Measurements from ENCODE around the gene DDTL. TPM values are rescaled to one million over a fixed set of nuclear protein-coding genes. Genes with fewer than 3 reads are reported as not detected.
A peak's percentile ranks its signal among the peaks of the same experiment; 100 is the strongest.
"Not testable (repeated sequence)": the region's sequence is repeated elsewhere in the genome, so short reads cannot be mapped to it uniquely, and the experiment has no call there.

The DDTL gene
- total RNA-seq: 1 to 10 TPM in 1 of 2 donors, under 1 TPM in 1; 0.95 to 3.4 TPM

- peaks cover 24% of the 10 kb centered on the region for H3K4me1 Mint-ChIP-seq (ENCODE audit: low read depth)
- not testable (repeated sequence) for DNase-seq
Observed at GRCh38 chr22:23966568-23966967, at the start of gene DDTL. DDTL (plus strand) TSS chr22:23966888; CDS start chr22:23966915, 27 bp downstream.

DNA sequence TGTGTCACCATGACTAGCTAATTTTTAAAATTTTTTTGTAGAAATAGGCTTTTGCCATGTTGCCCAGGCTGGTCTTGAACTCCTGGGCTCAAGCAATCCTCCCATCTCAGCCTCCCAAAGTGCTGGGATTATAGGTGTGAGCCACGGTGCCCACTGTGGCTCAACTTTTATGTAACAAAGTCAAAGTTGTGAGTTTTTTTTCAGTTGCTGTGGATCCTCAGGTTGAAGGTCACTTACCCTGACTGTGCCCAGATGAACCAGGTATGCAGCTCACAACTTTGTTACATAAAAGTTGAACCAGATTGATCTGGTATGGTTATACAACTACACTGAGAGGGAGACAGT, 46.4 kb upstream of the DDTL start:
- not testable (repeated sequence) for H3K4me3 Mint-ChIP-seq; H3K27me3 Mint-ChIP-seq (ENCODE audit: low read depth); H3K4me1 Mint-ChIP-seq (ENCODE audit: low read depth); DNase-seq; H3K9me3 Mint-ChIP-seq; ATAC-seq (replicated peaks in 1 of 2); H3K36me3 Mint-ChIP-seq (ENCODE audit: insufficient read depth in 2 of 2); H3K27ac Mint-ChIP-seq

More at GRCh38 chr22:23966568-23966967, at the start of gene DDTL:
- H3K27ac Mint-ChIP-seq; H3K4me3 Mint-ChIP-seq; H3K27me3 Mint-ChIP-seq (ENCODE audit: low read depth); H3K9me3 Mint-ChIP-seq: not testable (repeated sequence)
- ATAC-seq (replicated peaks in 1 of 2): peak; percentile 94 to 97
- H3K36me3 Mint-ChIP-seq (ENCODE audit: insufficient read depth in 2 of 2): peaks cover 6 to 11% of the 10 kb centered on the region in 2 donors

- not testable (repeated sequence) for H3K27ac Mint-ChIP-seq; H3K27me3 Mint-ChIP-seq (ENCODE audit: low read depth); ATAC-seq (replicated peaks in 1 of 2); H3K4me3 Mint-ChIP-seq; H3K4me1 Mint-ChIP-seq (ENCODE audit: low read depth); DNase-seq; H3K9me3 Mint-ChIP-seq
- peaks cover 8 to 13% of the 10 kb centered on the region in 2 donors for H3K36me3 Mint-ChIP-seq (ENCODE audit: insufficient read depth in 2 of 2)
Observed at GRCh38 chr22:23921586-23922201, 45.0 kb upstream of the DDTL start.

GRCh38 chr22:23922921-23923320, 43.8 kb upstream of the DDTL start:
- Mint-ChIP-seq H3K36me3 (ENCODE audit: insufficient read depth in 2 of 2) (peaks cover 8 to 18% of the 10 kb centered on the region in 2 donors), H3K9me3 (peaks cover 5 to 6% of the 10 kb centered on the region in 2 donors), H3K4me3 (no peak overlapping the region), H3K4me1 (ENCODE audit: low read depth) (no peaks in the 10 kb centered on the region), H3K27ac (no peak overlapping the region), H3K27me3 (ENCODE audit: low read depth) (peaks cover 5% of the 10 kb centered on the region)
- no peak for DNase-seq
- ATAC-seq (replicated peaks in 1 of 2): no peak

- Mint-ChIP-seq H3K4me1 (ENCODE audit: low read depth) (no peaks in the 10 kb centered on the region), H3K27ac (no peak overlapping the region), H3K27me3 (ENCODE audit: low read depth) (peaks cover 5% of the 10 kb centered on the region), H3K9me3 (peaks cover 5 to 6% of the 10 kb centered on the region in 2 donors), H3K4me3 (no peak overlapping the region), H3K36me3 (ENCODE audit: insufficient read depth in 2 of 2) (peaks cover 8 to 21% of the 10 kb centered on the region in 2 donors)
- DNase-seq: no peak
- no peak for ATAC-seq (replicated peaks in 1 of 2)
Observed at GRCh38 chr22:23925020-23925606, 41.6 kb upstream of the DDTL start.

GRCh38 chr22:23926561-23926960, 40.1 kb upstream of the DDTL start:
- peaks cover 8 to 26% of the 10 kb centered on the region in 2 donors for H3K36me3 Mint-ChIP-seq (ENCODE audit: insufficient read depth in 2 of 2)
- no peak overlapping the region for H3K27ac Mint-ChIP-seq
- no peaks in the 10 kb centered on the region for H3K4me1 Mint-ChIP-seq (ENCODE audit: low read depth)
- H3K4me3 Mint-ChIP-seq: no peak overlapping the region
- DNase-seq: no peak
- H3K9me3 Mint-ChIP-seq: peaks cover 5 to 12% of the 10 kb centered on the region in 2 donors
- peaks cover 5% of the 10 kb centered on the region for H3K27me3 Mint-ChIP-seq (ENCODE audit: low read depth)
- ATAC-seq (replicated peaks in 1 of 2): no peak

DNA sequence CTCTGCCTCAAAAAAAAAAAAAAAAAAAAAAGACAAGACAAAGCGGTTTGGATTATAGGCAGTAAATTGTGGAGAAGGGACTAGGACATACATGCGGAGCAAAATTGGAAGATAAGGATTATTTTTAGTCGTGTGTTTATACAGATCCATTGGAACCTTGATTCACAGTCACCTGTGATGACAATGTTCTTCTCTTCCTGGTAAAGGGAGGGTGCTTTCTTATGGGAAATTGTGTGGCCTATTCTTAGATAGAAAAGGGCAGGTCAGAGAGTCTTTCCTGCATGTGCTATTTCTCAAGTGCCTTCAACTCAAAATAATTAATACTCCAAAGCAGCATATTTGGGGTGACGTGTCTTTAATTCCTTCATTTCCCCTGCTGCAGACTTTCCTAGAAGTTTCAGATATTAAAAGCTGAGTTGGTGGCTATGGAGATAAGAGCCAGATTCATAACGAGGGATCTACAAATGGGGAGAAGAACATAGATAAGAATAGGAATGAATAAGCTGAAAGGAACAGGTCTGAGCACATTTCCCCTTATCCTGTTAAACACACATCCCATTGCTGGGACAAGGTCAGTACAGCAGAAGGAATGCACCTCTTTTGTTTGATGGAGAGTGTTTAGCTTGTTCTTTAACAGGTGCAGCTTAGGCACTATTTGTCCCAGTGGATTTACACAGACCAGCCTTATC, 28.2 kb upstream of the DDTL start:
- Mint-ChIP-seq H3K4me3 (no peak overlapping the region), H3K27ac (no peak overlapping the region), H3K4me1 (ENCODE audit: low read depth) (no peaks in the 10 kb centered on the region), H3K27me3 (ENCODE audit: low read depth) (no peaks in the 10 kb centered on the region), H3K9me3 (no peaks in the 10 kb centered on the region), H3K36me3 (ENCODE audit: insufficient read depth in 2 of 2) (no peaks in the 10 kb centered on the region)
- DNase-seq (no peak), ATAC-seq (replicated peaks in 1 of 2) (no peak)

DNA sequence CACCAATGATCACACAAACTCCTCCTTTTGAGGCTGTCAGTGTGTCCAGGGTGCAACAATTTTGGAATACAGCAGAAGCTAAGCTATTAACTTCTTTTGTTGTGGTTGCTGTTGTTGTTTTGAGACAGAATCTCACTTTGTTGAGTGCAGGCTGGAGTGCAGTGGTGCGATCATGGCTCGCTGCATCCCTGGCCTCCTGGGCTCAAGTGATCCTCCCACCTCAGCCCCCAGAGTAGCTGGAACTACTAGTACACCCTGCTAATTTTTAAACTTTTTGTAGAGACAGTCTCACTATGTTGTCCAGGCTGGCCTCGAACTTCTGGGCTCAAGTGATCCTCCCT, 27.7 kb upstream of the DDTL start:
- ATAC-seq (replicated peaks in 1 of 2) (no peak), DNase-seq (no peak)
- Mint-ChIP-seq H3K4me1 (ENCODE audit: low read depth) (no peaks in the 10 kb centered on the region), H3K9me3 (no peaks in the 10 kb centered on the region), H3K4me3 (no peak overlapping the region), H3K36me3 (ENCODE audit: insufficient read depth in 2 of 2) (no peaks in the 10 kb centered on the region), H3K27ac (no peak overlapping the region), H3K27me3 (ENCODE audit: low read depth) (no peaks in the 10 kb centered on the region)

DNA sequence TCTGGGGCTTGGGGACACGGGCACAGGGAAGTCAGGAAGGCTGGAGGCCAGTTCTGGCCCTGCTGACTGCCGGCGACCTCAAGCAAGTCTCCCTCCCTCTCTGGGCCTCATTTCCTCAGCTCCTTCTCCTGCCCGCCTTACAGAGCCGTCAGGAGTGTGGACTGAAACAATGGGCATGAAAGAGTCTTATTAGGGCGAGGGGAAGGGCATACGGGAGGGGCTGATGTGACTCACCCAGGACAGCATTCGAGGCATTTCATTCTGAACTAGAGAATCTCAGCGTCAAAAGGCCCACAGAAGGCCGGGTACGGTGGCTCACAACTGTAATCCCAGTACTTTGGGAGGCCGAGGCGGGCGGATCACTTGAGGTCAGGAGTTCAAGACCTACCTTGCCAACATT, 26.5 kb upstream of the DDTL start:
- not testable (repeated sequence) for H3K27ac Mint-ChIP-seq; ATAC-seq (replicated peaks in 1 of 2); H3K27me3 Mint-ChIP-seq (ENCODE audit: low read depth); DNase-seq; H3K36me3 Mint-ChIP-seq (ENCODE audit: insufficient read depth in 2 of 2); H3K9me3 Mint-ChIP-seq; H3K4me3 Mint-ChIP-seq; H3K4me1 Mint-ChIP-seq (ENCODE audit: low read depth)

- not testable (repeated sequence) for H3K27me3 Mint-ChIP-seq (ENCODE audit: low read depth); ATAC-seq (replicated peaks in 1 of 2); H3K9me3 Mint-ChIP-seq; DNase-seq; H3K4me1 Mint-ChIP-seq (ENCODE audit: low read depth); H3K27ac Mint-ChIP-seq; H3K4me3 Mint-ChIP-seq; H3K36me3 Mint-ChIP-seq (ENCODE audit: insufficient read depth in 2 of 2)
Observed at GRCh38 chr22:23947391-23947790, 19.3 kb upstream of the DDTL start.

DNA sequence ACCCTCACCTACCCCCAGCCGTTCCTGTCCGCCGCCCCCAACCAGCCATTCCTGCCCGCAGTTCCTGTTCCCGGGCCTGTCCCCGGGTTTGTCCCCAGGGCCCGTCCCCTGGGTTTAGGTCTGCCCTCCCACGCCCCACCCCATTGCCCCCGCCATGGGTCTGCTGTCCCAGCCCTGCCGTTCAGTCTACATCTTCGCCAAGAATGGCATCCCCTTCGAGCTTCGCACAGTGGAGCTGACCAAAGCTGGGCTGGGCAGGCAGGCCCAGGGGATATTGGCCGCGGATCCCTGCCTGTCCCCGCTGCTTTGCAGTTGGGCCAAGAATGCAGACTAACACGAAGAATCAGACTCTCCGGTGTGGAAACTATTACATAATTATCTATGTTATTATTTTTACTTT, 16.9 kb upstream of the DDTL start:
- ATAC-seq (replicated peaks in 1 of 2); H3K4me1 Mint-ChIP-seq (ENCODE audit: low read depth); H3K9me3 Mint-ChIP-seq; H3K4me3 Mint-ChIP-seq; H3K36me3 Mint-ChIP-seq (ENCODE audit: insufficient read depth in 2 of 2); DNase-seq; H3K27ac Mint-ChIP-seq; H3K27me3 Mint-ChIP-seq (ENCODE audit: low read depth): not testable (repeated sequence)

DNA sequence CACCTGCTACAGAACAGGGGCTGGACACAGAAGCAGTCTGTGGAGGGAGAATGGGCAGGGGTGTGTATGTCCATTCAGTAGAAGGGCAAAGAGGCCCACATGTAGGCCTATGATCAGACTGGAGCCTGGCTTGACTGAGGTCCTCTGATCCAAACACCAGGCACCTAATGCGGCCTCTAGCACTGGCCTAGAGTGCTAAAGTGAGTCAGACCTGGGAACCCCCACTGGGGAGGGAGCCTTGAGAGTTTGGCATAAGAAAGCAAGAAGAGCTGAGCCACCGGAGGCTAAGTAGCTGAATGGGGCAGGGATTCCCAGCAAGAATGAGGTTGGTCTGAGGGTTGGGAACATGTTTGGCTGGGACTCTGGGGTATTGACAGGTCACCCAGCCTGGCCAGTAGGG, 15.3 kb upstream of the DDTL start:
- not testable (repeated sequence) for H3K4me1 Mint-ChIP-seq (ENCODE audit: low read depth); H3K27me3 Mint-ChIP-seq (ENCODE audit: low read depth); H3K4me3 Mint-ChIP-seq; H3K27ac Mint-ChIP-seq; DNase-seq; H3K36me3 Mint-ChIP-seq (ENCODE audit: insufficient read depth in 2 of 2); H3K9me3 Mint-ChIP-seq
- peak in 1 of 2 donors; percentile 73 for ATAC-seq (replicated peaks in 1 of 2)

- H3K9me3 Mint-ChIP-seq; H3K4me1 Mint-ChIP-seq (ENCODE audit: low read depth); H3K27me3 Mint-ChIP-seq (ENCODE audit: low read depth); H3K4me3 Mint-ChIP-seq; DNase-seq; ATAC-seq (replicated peaks in 1 of 2); H3K27ac Mint-ChIP-seq; H3K36me3 Mint-ChIP-seq (ENCODE audit: insufficient read depth in 2 of 2): not testable (repeated sequence)
Observed at GRCh38 chr22:23952794-23953405, 13.8 kb upstream of the DDTL start.
